HepG2 (cell line): ENCODE results near the gene TAF3. TPM values are rescaled to one million over a fixed set of nuclear protein-coding genes. Genes with fewer than 3 reads are reported as not detected.

ENCODE experiments used
- ATAC-seq: fragments of 200-7000 bp; cut with Tn5 transposase; 3 replicates; pipeline ENCODE4 v1.9.1; 2020; ENCODE audit warnings: mild to moderate bottlenecking, moderate library complexity
- BruUV-seq: library from RNA; stranded (reverse); fragments of 400-500 nt; replicated peaks from 2 replicates; lab custom pipeline; 2021; lab: Mats Ljungman, UMichigan
- CTCF ChIA-PET: fragments of 300-600 bp; formaldehyde crosslinking; extraction: SDS; loops from one replicate; lab custom pipeline; 2021; ENCODE audit warnings: low total read pairs, inconsistent platforms, low intra/inter-chr PET ratio; lab: Yijun Ruan, JAX
- POLR2A ChIA-PET: fragments of 350-600 bp; sonication (Branson Sonifier 250); formaldehyde crosslinking; loops from one replicate; lab custom pipeline; 2020; ENCODE audit warnings: antibody characterized with exemption, inconsistent platforms; lab: Yijun Ruan, JAX
- DNase-seq: peaks from one replicate; pipeline ENCODE4 v3.0.0-alpha.2; 2015; ENCODE audit warnings: low spot score
- FAIRE-seq: peaks from 3 replicates; lab custom pipeline; 2011; peaks lifted over from hg19 to GRCh38; lab: Jason Lieb, UNC
- H2AFZ ChIP-seq: one replicate; pipeline ENCODE4 v1.6.1; 2011; ENCODE audit warnings: low read length, inconsistent platforms
- H3K27ac ChIP-seq: fragments of 300-600 bp; 3 replicates; pipeline ENCODE4 v1.8.0; 2011; ENCODE audit warnings: mixed run types, mild to moderate bottlenecking, mixed read lengths, low read length, inconsistent platforms; ENCODE audit not compliant: insufficient read depth; ENCODE audit errors: extremely low read length
- H3K27me3 ChIP-seq, 2 experiments: fragments of 200-600 bp in 1 of 2; 2 replicates in 1 of 2; 3 replicates in 1 of 2; pipeline versions ENCODE4 v1.6.0 to v1.8.0; 2011; ENCODE audit warnings: low read length in 2 of 2, mild to moderate bottlenecking in 2 of 2, moderate library complexity in 2 of 2, inconsistent platforms in 1 of 2; ENCODE audit not compliant: insufficient read depth in 2 of 2, control insufficient read depth in 1 of 2
- H3K36me3 ChIP-seq, 2 experiments: fragments of 200-600 bp in 1 of 2; replicated peaks in 1 of 2; 2 replicates in 1 of 2; 3 replicates in 1 of 2; pipeline versions ENCODE4 v1.5.1 to v1.8.0; 2011; ENCODE audit warnings: low read length in 2 of 2, inconsistent platforms in 1 of 2; ENCODE audit not compliant: insufficient read depth in 2 of 2, control insufficient read depth in 1 of 2
- H3K4me1 ChIP-seq: 2 replicates; pipeline ENCODE4 v1.5.1; 2012; ENCODE audit warnings: low read length, inconsistent platforms; ENCODE audit not compliant: insufficient read depth
- H3K4me2 ChIP-seq: 2 replicates; pipeline ENCODE4 v1.6.0; 2011; ENCODE audit warnings: low read depth, low read length, inconsistent platforms
- H3K4me3 ChIP-seq, 3 experiments: fragments of 200-600 bp in 1 of 3; sonication (generic), shearing (Covaris generic) in 1 of 3; replicated peaks in 1 of 3; 2 replicates each; pipeline ENCODE4 v1.5.1; 2011 to 2016; ENCODE audit warnings: low read length in 3 of 3, inconsistent platforms in 2 of 3, low read depth in 2 of 3, mild to moderate bottlenecking in 2 of 3, control low read depth in 1 of 3, mixed read lengths in 1 of 3; ENCODE audit not compliant: insufficient read depth in 1 of 3
- H3K79me2 ChIP-seq: one replicate; pipeline ENCODE4 v1.6.1; 2011; ENCODE audit warnings: low read length, inconsistent platforms; ENCODE audit not compliant: insufficient read depth
- H3K9ac ChIP-seq: 2 replicates; pipeline ENCODE4 v1.6.0; 2011; ENCODE audit warnings: mild to moderate bottlenecking, low read depth, low read length, inconsistent platforms; ENCODE audit not compliant: insufficient read depth
- H3K9me3 ChIP-seq: 2 replicates; pipeline ENCODE4 v1.5.1; 2012; ENCODE audit warnings: mild to moderate bottlenecking, low read length
- H4K20me1 ChIP-seq: 2 replicates; pipeline ENCODE4 v1.6.0; 2011; ENCODE audit warnings: inconsistent platforms, mild to moderate bottlenecking, low read length, moderate library complexity; ENCODE audit not compliant: insufficient read depth
- PAXIP1 ChIP-seq: sonication (generic); formaldehyde crosslinking; conservative IDR thresholded peaks from 2 replicates; pipeline ENCODE4 v1.4.0; 2020; ENCODE audit warnings: mild to moderate bottlenecking, missing genetic modification reagents, moderate library complexity
- TFDP1 ChIP-seq: IDR thresholded peaks from 2 replicates; pipeline ENCODE4 v1.6.1; 2016; ENCODE audit warnings: missing compliant biosample characterization, missing genetic modification reagents, borderline replicate concordance
- WGBS: methylation state at CpG from one replicate; pipeline ENCODE4 v1.1.6; 2017; ENCODE audit warnings: low lambda C conversion rate; 5-methylcytosine and 5-hydroxymethylcytosine counted together
- in situ Hi-C: cut with HindIII; loops from 2 replicates; pipeline ENCODE4 v1.10.0; 2017; ENCODE audit warnings: low pct_unique_long_range_greater_than_20kb; ENCODE audit not compliant: extremely low pct_ligation_motif_present
- intact Hi-C: fragments of 100-400 bp; cut with micrococcal nuclease; formaldehyde crosslinking; loops from one replicate; pipeline ENCODE4 v1.10.0; 2022; ENCODE audit not compliant: unreplicated experiment
- polyA plus RNA-seq, 8 experiments: library from polyadenylated mRNA; depleted of rRNA in 3 of 8; stranded (reverse) in 7 of 8; unstranded in 1 of 8; fragments of >200 nt; fragmentation: Illumina TruSeq in 4 of 8; extraction: Trizol in 4 of 8; gene quantifications; 2 replicates each; pipeline versions ENCODE4 v1.2.1 to v1.2.3, GENCODE V29; 2011 to 2016; ENCODE audit warnings: low read depth in 4 of 8, missing spikeins in 1 of 8, mixed read lengths in 1 of 8; ENCODE audit not compliant: insufficient read depth in 1 of 8
- total RNA-seq, 5 experiments: library from RNA; depleted of rRNA; stranded (reverse); fragments of >200 nt; fragmentation: Illumina TruSeq; extraction: Trizol; gene quantifications; 2 replicates each; pipeline ENCODE4 v1.2.3, GENCODE V29; 2016; ENCODE audit warnings: low read depth in 1 of 5

Gene TAF3
- total and polyA plus RNA-seq, 2 of the 13 experiments (the other 11 are each of a cell fraction or from before 2014, with no cell fraction given) = 1.7 to 2.9 TPM

GRCh38 chr10:8043569-8044306 lies 225.4 kb downstream of the TAF3 start:
- Histone ChIP-seq H2AFZ (no peak overlapping the region), H3K27me3 (peaks cover 36 to 94% of the 10 kb centered on the region in 2 experiments), H3K4me3 (no peak overlapping the region), H3K27ac (no peak overlapping the region), H3K36me3 (no peaks in the 10 kb centered on the region), H3K9me3 (no peaks in the 10 kb centered on the region), H3K4me1 (peaks cover 17% of the 10 kb centered on the region), H3K9ac (no peak overlapping the region), H3K4me2 (no peak overlapping the region), H3K79me2 (no peaks in the 10 kb centered on the region), H4K20me1 (peaks cover 16% of the 10 kb centered on the region; the same call in 1 of the 2 replicates)
- intact Hi-C loops (no loop called here), in situ Hi-C loops (no loop called here)
- no peak for FAIRE-seq
- TF ChIP-seq TFDP1 (CRISPR knock-in tag) (peak; percentile 34; the same call in 1 of the 2 replicates), PAXIP1 (CRISPR knock-in tag) (no peak)
- CTCF ChIA-PET = no interaction called here
- POLR2A ChIA-PET = no interaction called here
- no peak for DNase-seq
- BruUV-seq = no TSS peak
- WGBS = 29% methylated on average over 14 of the region's 31 CpGs
- no peak for ATAC-seq
